Cardiac fibroblast (primary cell): ENCODE results near the gene GRM7.
A peak's percentile ranks its signal among the peaks of the same experiment; 100 is the strongest.

Experiments
- DNase-seq, 2 donors: peaks; one replicate each; pipeline versions ENCODE4 v3.0.0 to v3.0.0-alpha.2; 2010; ENCODE audit warnings: low read depth in 2 of 2
- H3K4me3 ChIP-seq, 2 donors: replicated peaks in 1 of 2; 1 replicate in 1 of 2; 2 replicates in 1 of 2; pipeline ENCODE4 v1.5.1; 2011; ENCODE audit warnings: low read depth in 2 of 2, low read length in 2 of 2, mild to moderate bottlenecking in 2 of 2, moderate library complexity in 1 of 2
- CTCF ChIP-seq: IDR thresholded peaks from one replicate; pipeline ENCODE4 v1.5.1; 2011; ENCODE audit warnings: low read depth, mild to moderate bottlenecking, low read length, inconsistent platforms

The GRM7 gene

DNA sequence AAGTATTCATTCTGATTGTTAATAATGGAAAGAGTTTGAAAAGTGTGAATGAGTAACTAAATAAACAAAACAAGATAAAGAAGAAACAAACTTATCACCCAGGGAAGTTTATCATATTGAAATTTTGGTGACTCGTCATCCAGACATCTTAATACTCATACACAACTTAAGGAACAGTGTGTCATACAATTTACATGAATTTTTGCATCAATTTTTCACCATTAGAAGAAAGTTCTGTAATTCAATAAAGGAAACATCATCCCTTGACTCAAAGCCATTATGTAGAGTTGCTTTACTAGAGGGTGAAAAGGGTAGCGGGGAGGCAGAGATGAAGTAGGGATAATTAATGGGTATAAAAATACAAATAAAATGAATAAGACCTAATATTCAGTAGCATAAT lies 536.2 kb downstream of the GRM7 start:
- DNase-seq: peak in 1 of 2 donors; percentile 11
- TF ChIP-seq CTCF: no peak
- no peak overlapping the region for H3K4me3 ChIP-seq

DNA sequence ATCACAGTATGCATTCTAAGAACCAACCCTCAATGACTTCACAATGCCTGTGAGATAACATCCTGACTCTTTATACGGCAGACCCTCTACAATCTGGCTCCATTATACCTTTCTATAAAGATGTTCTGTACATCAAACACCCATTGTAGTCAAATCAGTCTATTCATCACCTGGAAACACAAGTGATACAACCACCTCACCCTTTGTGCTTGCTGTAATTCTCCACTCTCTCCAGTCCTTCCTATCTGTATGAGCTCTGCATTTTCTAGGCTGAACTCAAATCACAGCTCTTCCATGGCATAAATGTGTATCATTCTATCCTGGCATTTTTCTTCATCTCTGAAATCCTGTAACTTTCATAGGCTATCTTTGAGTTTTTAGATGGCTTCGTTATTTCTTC lies 539.4 kb downstream of the GRM7 start:
- no peak for DNase-seq
- TF ChIP-seq CTCF: no peak
- H3K4me3 ChIP-seq: no peak overlapping the region

- no peak for TF ChIP-seq CTCF
- no peak for DNase-seq
- H3K4me3 ChIP-seq: no peak overlapping the region
Observed at GRCh38 chr3:7401418-7401817, 540.5 kb downstream of the GRM7 start.

DNA sequence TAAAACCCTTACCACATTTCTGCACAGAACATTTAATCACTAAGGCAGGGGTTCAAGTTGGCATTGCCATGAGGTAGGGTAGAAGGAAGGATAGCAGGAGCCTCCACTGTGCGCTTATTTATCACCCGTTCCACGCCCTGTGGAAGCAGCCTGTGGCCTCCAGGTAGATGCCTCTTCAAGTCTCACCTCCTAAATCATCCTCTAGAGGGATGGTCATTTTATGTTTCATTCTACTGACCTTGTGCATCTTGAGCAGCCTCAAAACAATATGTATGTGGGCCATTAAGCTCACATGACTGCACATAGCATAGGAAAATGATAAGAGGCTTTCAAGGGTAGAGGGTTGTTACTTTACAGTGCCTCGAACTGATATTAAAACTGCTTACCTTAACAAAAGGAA lies 546.2 kb downstream of the GRM7 start:
- no peak for DNase-seq
- H3K4me3 ChIP-seq: no peak overlapping the region
- no peak for TF ChIP-seq CTCF

DNA sequence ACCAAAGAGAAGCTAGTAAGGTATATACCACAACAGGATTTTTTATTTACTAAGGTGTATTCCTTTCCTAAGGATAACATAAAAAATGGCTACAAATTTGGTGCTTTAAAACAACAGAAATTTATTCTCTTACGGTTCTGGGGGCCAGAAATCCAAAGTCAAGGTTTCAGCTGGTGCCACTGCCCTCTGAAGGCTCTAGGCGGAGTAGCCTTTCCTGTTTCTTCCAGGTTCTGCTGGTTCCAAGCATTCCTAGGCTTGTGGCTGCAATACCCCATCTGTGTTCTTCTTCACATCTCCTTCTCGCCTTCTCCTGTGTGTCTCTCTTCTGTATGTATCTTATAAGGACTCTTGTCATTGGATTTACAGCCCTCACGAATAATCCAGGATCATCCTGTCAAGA lies 549.9 kb downstream of the GRM7 start:
- no peak overlapping the region for H3K4me3 ChIP-seq
- DNase-seq: no peak
- no peak for TF ChIP-seq CTCF

- no peak overlapping the region for H3K4me3 ChIP-seq
- TF ChIP-seq CTCF: no peak
Observed at GRCh38 chr3:7421065-7421464, 560.1 kb downstream of the GRM7 start.

GRCh38 chr3:7423036-7423435 lies 562.1 kb downstream of the GRM7 start:
- no peak for TF ChIP-seq CTCF
- no peak overlapping the region for H3K4me3 ChIP-seq
- no peak for DNase-seq

More at GRCh38 chr3:7421065-7421464, 560.1 kb downstream of the GRM7 start:
- DNase-seq: no peak
